B cell (primary cell): Measurements from ENCODE around the gene VANGL1. TPM values are rescaled to one million over a fixed set of nuclear protein-coding genes. Genes with fewer than 3 reads are reported as not detected.

ENCODE experiments used
- ATAC-seq: fragments of 200-7000 bp; cut with Tn5 transposase; one replicate; pipeline ENCODE4 v1.10.0; 2021; ENCODE audit warnings: low read depth, mild to moderate bottlenecking, moderate number of reproducible peaks, moderate library complexity
- CTCF ChIA-PET: fragments of 350-600 bp; sonication (Branson Sonifier 250); formaldehyde crosslinking; loops from one replicate; lab custom pipeline; 2021; ENCODE audit warnings: antibody characterized with exemption, inconsistent platforms; lab: Charles Lee
- POLR2A ChIA-PET: fragments of 350-600 bp; sonication (Branson Sonifier 250); formaldehyde crosslinking; loops from one replicate; lab custom pipeline; 2021; ENCODE audit warnings: antibody characterized with exemption; lab: Charles Lee
- DNase-seq: peaks from one replicate; pipeline ENCODE4 v3.0.0; 2013
- H2AFZ ChIP-seq: 2 replicates; pipeline ENCODE4 v1.6.1; 2012; ENCODE audit warnings: mild to moderate bottlenecking, low read depth, low read length; ENCODE audit not compliant: insufficient read depth, poor library complexity, severe bottlenecking
- H3K27ac ChIP-seq, 2 donors: 1 replicate in 1 of 2; 2 replicates in 1 of 2; pipeline ENCODE4 v1.5.1; 2012 to 2013; ENCODE audit warnings: low read length in 2 of 2, mild to moderate bottlenecking in 2 of 2, moderate library complexity in 1 of 2
- H3K27me3 ChIP-seq, 4 experiments: fragments of 200-600 bp in 1 of 4; sonication (generic) in 1 of 4; replicated peaks in 1 of 4; 1 replicate in 2 of 4; 2 replicates in 2 of 4; pipeline versions ENCODE4 v1.6.1 to v1.7.0; 2013 to 2016; ENCODE audit warnings: low read length in 3 of 4, mild to moderate bottlenecking in 2 of 4, mixed read lengths in 1 of 4, moderate library complexity in 1 of 4; ENCODE audit not compliant: insufficient read depth in 4 of 4, control insufficient read depth in 3 of 4; ENCODE audit errors: control extremely low read depth in 1 of 4
- H3K36me3 ChIP-seq, 2 experiments: replicated peaks in 1 of 2; 1 replicate in 1 of 2; 2 replicates in 1 of 2; pipeline versions ENCODE4 v1.6.1 to v1.7.1; 2013; ENCODE audit warnings: low read length in 1 of 2; ENCODE audit not compliant: insufficient read depth in 2 of 2, control insufficient read depth in 1 of 2; ENCODE audit errors: control extremely low read depth in 1 of 2, extremely low read depth in 1 of 2
- H3K4me1 ChIP-seq, 2 donors: fragments of 200-600 bp in 1 of 2; sonication (generic) in 1 of 2; 1 replicate in 1 of 2; 2 replicates in 1 of 2; pipeline versions ENCODE4 v1.5.1 to v1.6.1; 2013 to 2017; ENCODE audit warnings: low read length in 2 of 2; ENCODE audit not compliant: control insufficient read depth in 2 of 2, insufficient read depth in 2 of 2
- H3K4me2 ChIP-seq: replicated peaks from 2 replicates; pipeline ENCODE3; 2012; ENCODE audit warnings: mild to moderate bottlenecking, low read depth, low read length; ENCODE audit not compliant: poor library complexity, severe bottlenecking
- H3K4me3 ChIP-seq, 5 experiments: fragments of 200-600 bp in 1 of 5; sonication (generic) in 1 of 5; 1 replicate in 3 of 5; 2 replicates in 2 of 5; pipeline versions ENCODE4 v1.5.1 to v1.7.0; 2011 to 2016; ENCODE audit warnings: low read length in 4 of 5, mild to moderate bottlenecking in 4 of 5, low read depth in 2 of 5, control low read depth in 1 of 5, moderate library complexity in 1 of 5; ENCODE audit not compliant: insufficient read depth in 1 of 5; ENCODE audit errors: control extremely low read depth in 1 of 5, extremely low read depth in 1 of 5
- H3K79me2 ChIP-seq: fragments of 200-600 bp; sonication (generic); one replicate; pipeline ENCODE4 v1.6.0; 2016; ENCODE audit warnings: low read length; ENCODE audit not compliant: control insufficient read depth, insufficient read depth
- H3K9ac ChIP-seq: fragments of 200-600 bp; sonication (generic); 2 replicates; pipeline ENCODE4 v1.6.1; 2017; ENCODE audit warnings: mild to moderate bottlenecking, low read length, moderate library complexity
- H3K9me3 ChIP-seq, 3 donors: one replicate each; pipeline versions ENCODE4 v1.6.1 to v1.7.1; 2013; ENCODE audit warnings: low read length in 2 of 3; ENCODE audit not compliant: control insufficient read depth in 2 of 3, insufficient read depth in 1 of 3; ENCODE audit errors: control extremely low read depth in 1 of 3
- H4K20me1 ChIP-seq: 2 replicates; pipeline ENCODE4 v1.6.0; 2012; ENCODE audit warnings: mild to moderate bottlenecking, low read length; ENCODE audit not compliant: insufficient read depth, control insufficient read depth, poor library complexity, severe bottlenecking
- H3K27ac Mint-ChIP-seq: one replicate; pipeline ENCODE4 v1.8.0; 2021; ENCODE audit warnings: mixed read lengths
- H3K27me3 Mint-ChIP-seq: one replicate; pipeline ENCODE4 v1.8.0; 2021; ENCODE audit warnings: mixed read lengths
- H3K4me1 Mint-ChIP-seq: one replicate; pipeline ENCODE4 v1.8.0; 2021; ENCODE audit warnings: mixed read lengths
- H3K4me3 Mint-ChIP-seq: one replicate; pipeline ENCODE4 v1.8.0; 2021; ENCODE audit warnings: mixed read lengths
- H3K9me3 Mint-ChIP-seq: one replicate; pipeline ENCODE4 v1.8.0; 2022; ENCODE audit warnings: mixed read lengths; ENCODE audit not compliant: insufficient read depth
- CTCF ChIP-seq: fragments of 200-600 bp; IDR thresholded peaks from one replicate; pipeline ENCODE4 v1.8.0; 2022; ENCODE audit warnings: antibody characterized with exemption, mild to moderate bottlenecking
- EZH2 ChIP-seq: IDR thresholded peaks from 2 replicates; pipeline ENCODE4 v1.6.1; 2012; ENCODE audit warnings: borderline replicate concordance, low read depth, mild to moderate bottlenecking, moderate library complexity, low read length; ENCODE audit not compliant: insufficient read depth, poor library complexity, severe bottlenecking
- WGBS: methylation state at CpG from one replicate; pipeline ENCODE4 v1.1.5; 2013; ENCODE audit warnings: missing lambda C conversion rate; ENCODE audit not compliant: insufficient coverage; 5-methylcytosine and 5-hydroxymethylcytosine counted together
- intact Hi-C: fragments of 100-400 bp; cut with micrococcal nuclease; formaldehyde crosslinking; loops from one replicate; pipeline ENCODE4 v1.10.0; 2022
- polyA plus RNA-seq: library from polyadenylated mRNA; depleted of rRNA; stranded (reverse); fragments of >200 nt; gene quantifications from 2 replicates; pipeline ENCODE4 v1.2.3, GENCODE V29; 2012
- total RNA-seq, 2 donors: library from RNA; stranded (reverse); fragments of 120-200 nt in 1 of 2; gene quantifications; 1 replicate in 1 of 2; 2 replicates in 1 of 2; pipeline versions ENCODE4 v1.2.3 to v1.2.4, GENCODE V29; 2013 to 2022

The VANGL1 gene
- total and polyA plus RNA-seq, 2 donors (not counting 1 experiment from before 2014, with no cell fraction given), result 0.21 to 0.30 TPM

- Histone ChIP-seq H3K79me2 (no peaks in the 10 kb centered on the region), H3K4me1 (no peaks in the 10 kb centered on the region), H3K27me3 (no peaks in the 10 kb centered on the region), H2AFZ (no peak overlapping the region), H3K4me3 (no peak overlapping the region), H3K27ac (no peak overlapping the region), H3K4me2 (no peak overlapping the region), H3K36me3 (no peaks in the 10 kb centered on the region), H3K9me3 (no peaks in the 10 kb centered on the region), H4K20me1 (no peaks in the 10 kb centered on the region), H3K9ac (no peak overlapping the region)
- TF ChIP-seq EZH2 (no peak), CTCF (no peak)
- H3K27ac Mint-ChIP-seq, result no peak overlapping the region
- ChIA-PET CTCF (no interaction called here), POLR2A (no interaction called here)
- ATAC-seq (no peak), DNase-seq (no peak)
- intact Hi-C loops, result no loop called here
- peaks cover 11% of the 10 kb centered on the region for H3K4me1 Mint-ChIP-seq
- no peaks in the 10 kb centered on the region for H3K9me3 Mint-ChIP-seq
- 96% methylated on average over 5 of the region's 7 CpGs for WGBS
- H3K4me3 Mint-ChIP-seq, result no peak overlapping the region
- H3K27me3 Mint-ChIP-seq, result no peaks in the 10 kb centered on the region
These were observed 34.9 kb downstream of the VANGL1 start for GRCh38 chr1:115676498-115677181.

- 84% methylated on average over 2 of the region's 3 CpGs for WGBS
- CTCF ChIA-PET, result no interaction called here
These were observed 35.4 kb downstream of the VANGL1 start for GRCh38 chr1:115677182-115677555.

More at GRCh38 chr1:115677182-115677555, 35.4 kb downstream of the VANGL1 start:
- no peak overlapping the region for H3K4me2 ChIP-seq
- Mint-ChIP-seq H3K27me3 (no peaks in the 10 kb centered on the region), H3K4me3 (no peak overlapping the region), H3K27ac (no peak overlapping the region), H3K4me1 (peaks cover 11% of the 10 kb centered on the region), H3K9me3 (no peaks in the 10 kb centered on the region)
- no peak overlapping the region for H2AFZ ChIP-seq
- TF ChIP-seq EZH2 (no peak), CTCF (no peak)
- H4K20me1 ChIP-seq, result no peaks in the 10 kb centered on the region
- H3K79me2 ChIP-seq, result no peaks in the 10 kb centered on the region
- intact Hi-C loops, result no loop called here
- POLR2A ChIA-PET, result no interaction called here
- no peak overlapping the region for H3K27ac ChIP-seq
- H3K9ac ChIP-seq, result no peak overlapping the region
- no peaks in the 10 kb centered on the region for H3K9me3 ChIP-seq
- no peaks in the 10 kb centered on the region for H3K4me1 ChIP-seq
- H3K36me3 ChIP-seq, result no peaks in the 10 kb centered on the region
- H3K27me3 ChIP-seq, result no peaks in the 10 kb centered on the region
- H3K4me3 ChIP-seq, result no peak overlapping the region
- DNase-seq (no peak), ATAC-seq (no peak)
